DND-41 (cell line): Measurements from ENCODE around the gene ZC3H6.

ENCODE experiments used
- ATAC-seq: fragments of 200-7000 bp; cut with Tn5 transposase; 3 replicates; pipeline ENCODE4 v1.9.1; 2021; ENCODE audit warnings: low read depth; ENCODE audit not compliant: insufficient read depth
- DNase-seq: peaks from one replicate; pipeline ENCODE4 v3.0.0-alpha.2; 2020
- H2AFZ ChIP-seq: 2 replicates; pipeline ENCODE4 v1.6.0; 2012; ENCODE audit warnings: low read depth, low read length
- H3K27ac ChIP-seq: 2 replicates; pipeline ENCODE4 v1.5.1; 2012; ENCODE audit warnings: low read length, inconsistent platforms
- H3K27me3 ChIP-seq: fragments of 200-600 bp; sonication (generic); 2 replicates; pipeline ENCODE4 v1.6.0; 2012; ENCODE audit warnings: low read length, mild to moderate bottlenecking, inconsistent platforms; ENCODE audit not compliant: insufficient read depth, poor library complexity
- H3K36me3 ChIP-seq: 2 replicates; pipeline ENCODE4 v1.5.1; 2012; ENCODE audit warnings: low read length, inconsistent platforms; ENCODE audit not compliant: insufficient read depth
- H3K4me1 ChIP-seq: 2 replicates; pipeline ENCODE4 v1.5.1; 2012; ENCODE audit warnings: mild to moderate bottlenecking, low read length; ENCODE audit not compliant: insufficient read depth
- H3K4me2 ChIP-seq: 2 replicates; pipeline ENCODE4 v1.6.0; 2012; ENCODE audit warnings: mild to moderate bottlenecking, moderate library complexity, low read length, inconsistent platforms; ENCODE audit not compliant: insufficient read depth
- H3K4me3 ChIP-seq, 2 experiments: fragments of 200-600 bp in 1 of 2; shearing (Covaris generic) in 1 of 2; 2 replicates each; pipeline ENCODE4 v1.5.1; 2012 to 2016; ENCODE audit warnings: inconsistent platforms in 2 of 2, low read length in 2 of 2, mild to moderate bottlenecking in 2 of 2, low read depth in 1 of 2, moderate library complexity in 1 of 2
- H3K79me2 ChIP-seq: 2 replicates; pipeline ENCODE4 v1.6.0; 2012; ENCODE audit warnings: low read length, inconsistent platforms; ENCODE audit not compliant: insufficient read depth
- H3K9ac ChIP-seq: 2 replicates; pipeline ENCODE4 v1.6.0; 2012; ENCODE audit warnings: low read depth, mild to moderate bottlenecking, inconsistent platforms, low read length, moderate library complexity
- H3K9me3 ChIP-seq: 2 replicates; pipeline ENCODE4 v1.5.1; 2012; ENCODE audit warnings: low read length, moderate library complexity, mild to moderate bottlenecking, inconsistent platforms; ENCODE audit not compliant: insufficient read depth, severe bottlenecking
- H4K20me1 ChIP-seq: 2 replicates; pipeline ENCODE4 v1.6.0; 2012; ENCODE audit warnings: low read length; ENCODE audit not compliant: insufficient read depth
- CTCF ChIP-seq: IDR thresholded peaks from 2 replicates; pipeline ENCODE4 v1.5.1; 2012; ENCODE audit warnings: borderline replicate concordance, low read length, moderate library complexity, mild to moderate bottlenecking; ENCODE audit not compliant: poor library complexity, severe bottlenecking; ENCODE audit errors: extremely low read depth
- EZH2 ChIP-seq: IDR thresholded peaks from 3 replicates; pipeline ENCODE4 v1.6.1; 2012; ENCODE audit warnings: borderline replicate concordance, low read depth, mild to moderate bottlenecking, moderate library complexity, low read length, inconsistent platforms; ENCODE audit not compliant: severe bottlenecking

Gene ZC3H6

DNA sequence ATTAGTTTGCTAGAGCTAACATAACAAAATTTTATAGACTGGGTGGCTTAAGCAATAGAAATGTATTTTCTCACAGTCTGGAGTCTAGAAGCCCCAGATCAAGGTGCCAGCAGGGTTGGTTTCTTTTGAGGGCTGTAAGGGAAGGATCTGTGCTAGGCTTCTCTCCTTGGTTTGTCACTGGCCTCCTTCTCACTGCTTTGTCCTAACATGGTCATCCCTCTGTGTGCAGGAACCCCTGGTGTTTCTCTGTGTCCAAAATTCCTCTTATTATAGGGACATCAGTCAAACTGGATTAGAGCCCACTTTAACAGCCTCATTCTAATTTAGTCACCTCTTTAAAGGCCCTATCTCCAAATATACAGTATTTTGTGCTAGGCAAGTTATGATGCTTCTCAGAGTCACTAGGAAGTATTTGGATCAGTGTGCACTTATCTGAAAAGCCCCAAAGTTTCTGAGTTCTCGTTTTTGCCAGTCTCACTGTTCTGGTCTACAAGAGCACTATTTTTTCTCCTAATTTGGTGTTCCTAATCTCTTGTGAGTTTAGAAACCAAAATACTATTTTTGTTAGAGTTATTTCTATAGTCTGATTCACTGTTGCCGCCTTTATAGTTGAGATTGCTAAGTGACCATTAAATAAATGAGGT, 29.0 kb downstream of the ZC3H6 start:
- no peak for ATAC-seq
- no peak overlapping the region for H3K9ac ChIP-seq
- H3K79me2 ChIP-seq: no peaks in the 10 kb centered on the region
- H3K4me3 ChIP-seq: no peak overlapping the region
- DNase-seq: no peak
- H3K9me3 ChIP-seq: no peaks in the 10 kb centered on the region
- H3K27me3 ChIP-seq: no peaks in the 10 kb centered on the region
- TF ChIP-seq CTCF: no peak
- no peak for TF ChIP-seq EZH2
- H3K27ac ChIP-seq: no peak overlapping the region
- H3K36me3 ChIP-seq: peaks cover 6% of the 10 kb centered on the region; the same call in 1 of the 2 replicates
- H3K4me2 ChIP-seq: no peak overlapping the region
- no peaks in the 10 kb centered on the region for H4K20me1 ChIP-seq
- H2AFZ ChIP-seq: no peak overlapping the region
- no peaks in the 10 kb centered on the region for H3K4me1 ChIP-seq

DNA sequence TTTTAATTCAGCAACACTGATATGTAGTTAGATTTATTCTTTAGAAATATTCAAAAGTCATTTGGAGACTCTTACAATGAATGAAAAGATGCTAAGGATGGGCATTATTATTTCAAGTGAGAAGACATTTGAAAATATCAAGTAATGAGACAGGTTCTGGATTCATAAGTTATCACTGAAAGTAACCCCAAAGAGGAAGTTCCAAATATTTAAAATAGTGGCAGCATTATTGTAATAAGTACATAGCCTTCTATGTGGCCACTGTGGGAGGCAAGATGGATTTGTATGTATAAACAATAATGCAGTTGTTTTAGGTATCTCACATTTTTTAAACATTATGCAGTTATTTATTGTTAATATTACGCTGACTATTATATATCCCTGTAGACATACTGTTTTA, 29.7 kb downstream of the ZC3H6 start:
- Histone ChIP-seq H3K4me3 (no peak overlapping the region), H3K9ac (no peak overlapping the region), H3K4me1 (no peaks in the 10 kb centered on the region), H3K9me3 (no peaks in the 10 kb centered on the region), H3K36me3 (peaks cover 6% of the 10 kb centered on the region; the same call in 1 of the 2 replicates), H3K79me2 (no peaks in the 10 kb centered on the region), H3K27me3 (no peaks in the 10 kb centered on the region), H2AFZ (no peak overlapping the region), H4K20me1 (no peaks in the 10 kb centered on the region), H3K27ac (no peak overlapping the region), H3K4me2 (no peak overlapping the region)
- no peak for DNase-seq
- ATAC-seq: no peak
- TF ChIP-seq CTCF (no peak), EZH2 (no peak)

- H2AFZ ChIP-seq: no peak overlapping the region
- H3K9me3 ChIP-seq: no peaks in the 10 kb centered on the region
- H3K36me3 ChIP-seq: no peaks in the 10 kb centered on the region
- H3K27ac ChIP-seq: no peak overlapping the region
- H3K9ac ChIP-seq: no peak overlapping the region
- ATAC-seq (no peak), DNase-seq (no peak)
- no peaks in the 10 kb centered on the region for H3K4me1 ChIP-seq
- H3K4me2 ChIP-seq: no peak overlapping the region
- H3K79me2 ChIP-seq: no peaks in the 10 kb centered on the region
- no peak overlapping the region for H3K4me3 ChIP-seq
- TF ChIP-seq EZH2 (no peak), CTCF (no peak)
- H3K27me3 ChIP-seq: no peaks in the 10 kb centered on the region
- H4K20me1 ChIP-seq: no peaks in the 10 kb centered on the region
These were observed 35.5 kb downstream of the ZC3H6 start for GRCh38 chr2:112310906-112311305.
